ENCODE results near the gene APOC4. TPM values are rescaled to one million over a fixed set of nuclear protein-coding genes. Genes with fewer than 3 reads are reported as not detected.

The APOC4 gene
- polyA plus RNA-seq, 2 donors: not detected

GRCh38 chr19:44990459-44990858, 48.4 kb downstream of the APOC4 start:
- H3K4me1 ChIP-seq (ENCODE audit: control insufficient read depth in 2 of 2, insufficient read depth in 2 of 2, low read length in 1 of 2): no peaks in the 10 kb centered on the region
- WGBS, 2 donors: 83 to 86% methylated on average over 14 of the region's 14 CpGs
- H3K36me3 ChIP-seq (ENCODE audit: control insufficient read depth in 2 of 2, insufficient read depth in 2 of 2, low read length in 1 of 2): peaks cover 24 to 62% of the 10 kb centered on the region in 2 donors
- H3K27ac ChIP-seq (ENCODE audit: low read depth in 2 of 2, low read length in 1 of 2): no peak overlapping the region
- H3K9me3 ChIP-seq (ENCODE audit: control insufficient read depth in 2 of 2, insufficient read depth in 1 of 2, low read depth in 1 of 2, low read length in 1 of 2): no peaks in the 10 kb centered on the region
- no peak overlapping the region for H3K4me3 ChIP-seq (ENCODE audit: low read depth in 1 of 2, low read length in 2 of 2)
- no peaks in the 10 kb centered on the region for H3K27me3 ChIP-seq (ENCODE audit: control insufficient read depth in 1 of 2, insufficient read depth in 2 of 2, low read length in 2 of 2)

DNA sequence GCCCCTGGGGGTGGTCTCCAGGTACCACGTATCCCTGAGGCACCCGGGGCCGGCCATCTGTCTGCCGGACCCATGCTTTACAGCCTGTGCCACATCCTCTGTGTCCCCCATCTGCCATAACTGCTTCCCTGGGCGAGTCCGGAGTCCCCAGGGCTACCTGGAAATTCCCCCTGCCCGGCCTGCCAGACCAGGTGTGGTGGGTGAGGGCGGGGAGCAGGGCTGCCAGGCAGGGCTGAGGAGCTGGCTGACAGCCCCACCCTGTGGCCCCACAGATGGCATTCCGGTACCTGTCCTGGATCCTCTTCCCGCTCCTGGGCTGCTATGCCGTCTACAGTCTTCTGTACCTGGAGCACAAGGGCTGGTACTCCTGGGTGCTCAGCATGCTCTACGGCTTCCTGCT, 48.9 kb downstream of the APOC4 start:
- Histone ChIP-seq H3K36me3 (ENCODE audit: control insufficient read depth in 2 of 2, insufficient read depth in 2 of 2, low read length in 1 of 2) (peaks cover 24 to 60% of the 10 kb centered on the region in 2 donors), H3K4me1 (ENCODE audit: control insufficient read depth in 2 of 2, insufficient read depth in 2 of 2, low read length in 1 of 2) (no peaks in the 10 kb centered on the region), H3K4me3 (ENCODE audit: low read depth in 1 of 2, low read length in 2 of 2) (no peak overlapping the region), H3K9me3 (ENCODE audit: control insufficient read depth in 2 of 2, insufficient read depth in 1 of 2, low read depth in 1 of 2, low read length in 1 of 2) (no peaks in the 10 kb centered on the region), H3K27ac (ENCODE audit: low read depth in 2 of 2, low read length in 1 of 2) (no peak overlapping the region), H3K27me3 (ENCODE audit: control insufficient read depth in 1 of 2, insufficient read depth in 2 of 2, low read length in 2 of 2) (no peaks in the 10 kb centered on the region)
- WGBS, 2 donors: 81 to 86% methylated on average over 12 of the region's 12 CpGs

DNA sequence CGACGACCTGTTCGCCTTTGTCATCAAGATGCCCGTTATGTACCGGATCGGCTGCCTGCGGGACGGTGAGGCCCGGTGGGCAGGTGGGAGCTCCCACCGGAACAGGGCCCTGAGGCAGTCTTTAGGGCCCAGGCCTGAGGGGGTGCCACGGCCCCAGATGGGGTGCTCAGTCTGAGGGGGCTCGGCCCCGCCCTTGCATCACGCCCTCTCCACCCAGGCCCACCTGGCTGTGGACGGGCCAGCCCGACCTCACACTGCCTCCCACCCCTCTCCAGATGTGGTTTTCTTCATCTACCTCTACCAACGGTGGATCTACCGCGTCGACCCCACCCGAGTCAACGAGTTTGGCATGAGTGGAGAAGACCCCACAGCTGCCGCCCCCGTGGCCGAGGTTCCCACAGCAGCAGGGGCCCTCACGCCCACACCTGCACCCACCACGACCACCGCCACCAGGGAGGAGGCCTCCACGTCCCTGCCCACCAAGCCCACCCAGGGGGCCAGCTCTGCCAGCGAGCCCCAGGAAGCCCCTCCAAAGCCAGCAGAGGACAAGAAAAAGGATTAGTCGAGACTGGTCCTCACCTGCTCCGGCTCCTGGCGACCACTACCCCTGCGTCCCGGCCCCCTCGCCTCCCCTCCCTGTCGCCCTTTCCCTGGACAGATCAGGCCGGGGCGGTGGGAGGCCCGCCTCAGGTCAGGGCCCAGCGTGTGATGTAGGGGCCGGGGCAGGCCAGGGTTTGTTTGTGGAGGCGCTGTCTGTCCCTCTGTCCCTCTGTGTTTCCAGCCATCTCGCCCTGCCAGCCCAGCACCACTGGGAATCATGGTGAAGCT, 50.5 kb downstream of the APOC4 start:
- Histone ChIP-seq H3K9me3 (ENCODE audit: control insufficient read depth in 2 of 2, insufficient read depth in 1 of 2, low read depth in 1 of 2, low read length in 1 of 2) (no peaks in the 10 kb centered on the region), H3K4me1 (ENCODE audit: control insufficient read depth in 2 of 2, insufficient read depth in 2 of 2, low read length in 1 of 2) (no peaks in the 10 kb centered on the region), H3K36me3 (ENCODE audit: control insufficient read depth in 2 of 2, insufficient read depth in 2 of 2, low read length in 1 of 2) (peaks cover 19 to 49% of the 10 kb centered on the region in 2 donors), H3K27me3 (ENCODE audit: control insufficient read depth in 1 of 2, insufficient read depth in 2 of 2, low read length in 2 of 2) (no peaks in the 10 kb centered on the region), H3K4me3 (ENCODE audit: low read depth in 1 of 2, low read length in 2 of 2) (no peak overlapping the region), H3K27ac (ENCODE audit: low read depth in 2 of 2, low read length in 1 of 2) (no peak overlapping the region)
- WGBS, 2 donors: 90% methylated on average over 41 to 44 of the region's 44 CpGs

- peaks cover 9 to 40% of the 10 kb centered on the region in 2 donors for H3K36me3 ChIP-seq (ENCODE audit: control insufficient read depth in 2 of 2, insufficient read depth in 2 of 2, low read length in 1 of 2)
- WGBS, 2 donors: 84 to 86% methylated on average over 6 of the region's 6 CpGs
Measured at GRCh38 chr19:44993526-44993925, 51.5 kb downstream of the APOC4 start.

DNA sequence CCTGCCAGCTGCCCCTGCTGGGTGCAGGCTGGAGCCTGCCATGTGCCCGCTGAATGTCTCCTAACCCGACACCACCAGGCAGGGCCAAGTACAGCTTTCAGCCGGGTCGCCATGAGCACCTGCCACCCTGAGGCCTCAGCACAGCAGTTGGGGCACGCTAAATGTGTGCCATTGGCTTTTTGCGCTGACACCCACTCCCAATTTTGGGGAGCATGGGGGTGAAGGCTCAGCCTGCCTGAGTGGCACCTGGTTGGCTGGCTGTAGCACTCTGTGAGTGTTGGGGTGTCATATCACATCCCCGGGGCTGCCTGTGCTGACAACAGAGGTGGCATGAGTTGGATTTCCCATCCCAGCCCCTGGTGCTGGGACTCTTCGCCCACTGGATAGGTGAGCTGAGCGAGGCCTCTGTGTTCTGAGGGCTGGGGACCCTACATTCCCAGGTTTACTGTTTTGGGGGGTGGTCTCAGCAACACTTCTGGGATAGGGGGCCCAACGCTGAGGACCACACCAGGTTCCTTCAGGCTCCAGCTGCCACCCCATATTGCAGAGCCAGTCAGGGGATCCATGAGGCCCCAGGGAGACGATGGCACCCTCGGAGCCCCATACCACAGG, 52.0 kb downstream of the APOC4 start:
- 84 to 86% methylated on average over 12 of the region's 12 CpGs for WGBS, 2 donors
- no peaks in the 10 kb centered on the region for H3K4me1 ChIP-seq (ENCODE audit: control insufficient read depth in 2 of 2, insufficient read depth in 2 of 2, low read length in 1 of 2)
- H3K9me3 ChIP-seq (ENCODE audit: control insufficient read depth in 2 of 2, insufficient read depth in 1 of 2, low read depth in 1 of 2, low read length in 1 of 2): no peaks in the 10 kb centered on the region
- no peak overlapping the region for H3K27ac ChIP-seq (ENCODE audit: low read depth in 2 of 2, low read length in 1 of 2)
- no peaks in the 10 kb centered on the region for H3K27me3 ChIP-seq (ENCODE audit: control insufficient read depth in 1 of 2, insufficient read depth in 2 of 2, low read length in 2 of 2)
- no peak overlapping the region for H3K4me3 ChIP-seq (ENCODE audit: low read depth in 1 of 2, low read length in 2 of 2)
- peaks cover 9 to 37% of the 10 kb centered on the region in 2 donors for H3K36me3 ChIP-seq (ENCODE audit: control insufficient read depth in 2 of 2, insufficient read depth in 2 of 2, low read length in 1 of 2)

More at GRCh38 chr19:44993526-44993925, 51.5 kb downstream of the APOC4 start:
- no peaks in the 10 kb centered on the region for H3K9me3 ChIP-seq (ENCODE audit: control insufficient read depth in 2 of 2, insufficient read depth in 1 of 2, low read depth in 1 of 2, low read length in 1 of 2)
- H3K4me1 ChIP-seq (ENCODE audit: control insufficient read depth in 2 of 2, insufficient read depth in 2 of 2, low read length in 1 of 2): no peaks in the 10 kb centered on the region
- no peak overlapping the region for H3K27ac ChIP-seq (ENCODE audit: low read depth in 2 of 2, low read length in 1 of 2)
- no peaks in the 10 kb centered on the region for H3K27me3 ChIP-seq (ENCODE audit: control insufficient read depth in 1 of 2, insufficient read depth in 2 of 2, low read length in 2 of 2)
- no peak overlapping the region for H3K4me3 ChIP-seq (ENCODE audit: low read depth in 1 of 2, low read length in 2 of 2)

Other genes starting within 250 kb of the APOC4 start
- gene CEACAM16, start 243.1 kb upstream of the APOC4 start, polyA plus RNA-seq: under 1 TPM in 1 of 2 donors, not detected in 1; 0.16 TPM
- 100 to 1,000 TPM in 1 of 2 donors, 10 to 100 TPM in 1; 64.5 to 107 TPM for gene BCL3, start 193.5 kb upstream of the APOC4 start, polyA plus RNA-seq
- gene CBLC, start 164.3 kb upstream of the APOC4 start, polyA plus RNA-seq: 10 to 100 TPM; 35.0 to 39.4 TPM
- gene BCAM, start 133.1 kb upstream of the APOC4 start, polyA plus RNA-seq: 10 to 100 TPM; 18.0 to 22.1 TPM
- 10 to 100 TPM; 58.7 to 60.9 TPM for gene NECTIN2, start 95.9 kb upstream of the APOC4 start, polyA plus RNA-seq
- gene TOMM40, start 51.0 kb upstream of the APOC4 start, polyA plus RNA-seq: 10 to 100 TPM; 46.0 to 60.8 TPM
- 10 to 100 TPM in 1 of 2 donors, 1 to 10 TPM in 1; 9.6 to 17.9 TPM for gene APOE, start 36.4 kb upstream of the APOC4 start, polyA plus RNA-seq
- 1 to 10 TPM; 2.0 to 2.2 TPM for gene APOC1, start 27.6 kb upstream of the APOC4 start, polyA plus RNA-seq
- under 1 TPM; 0.84 to 0.87 TPM for gene APOC2, start 3.8 kb downstream of the APOC4 start, polyA plus RNA-seq
- 10 to 100 TPM; 56.0 to 61.9 TPM for gene CLPTM1, start 13.1 kb downstream of the APOC4 start, polyA plus RNA-seq
- 1 to 10 TPM; 7.2 TPM for gene RELB, start 59.2 kb downstream of the APOC4 start, polyA plus RNA-seq
- 100 to 1,000 TPM in 1 of 2 donors, 10 to 100 TPM in 1; 42.6 to 132 TPM for gene CLASRP, start 96.8 kb downstream of the APOC4 start, polyA plus RNA-seq
- gene ZNF296, start 134.2 kb downstream of the APOC4 start, polyA plus RNA-seq: 10 to 100 TPM in 1 of 2 donors, 1 to 10 TPM in 1; 7.6 to 14.5 TPM
- 10 to 100 TPM; 20.7 to 21.3 TPM for gene GEMIN7, start 137.0 kb downstream of the APOC4 start, polyA plus RNA-seq
- gene PPP1R37, start 150.9 kb downstream of the APOC4 start, polyA plus RNA-seq: 10 to 100 TPM; 17.5 to 43.1 TPM
- 1 to 10 TPM in 1 of 2 donors, under 1 TPM in 1; 0.61 to 1.3 TPM for gene NKPD1, start 218.7 kb downstream of the APOC4 start, polyA plus RNA-seq
- 10 to 100 TPM; 25.9 to 26.4 TPM for gene TRAPPC6A, start 236.0 kb downstream of the APOC4 start, polyA plus RNA-seq
- 1 to 10 TPM; 2.2 to 3.1 TPM for gene BLOC1S3, start 236.5 kb downstream of the APOC4 start, polyA plus RNA-seq

Data from esophagus (tissue), 2 donors.